IMR-90 (cell line): ENCODE data around the gene NOL4L. TPM values are rescaled to one million over a fixed set of nuclear protein-coding genes. Genes with fewer than 3 reads are reported as not detected.

Experiments
- ATAC-seq: fragments of 200-7000 bp; cut with Tn5 transposase; 2 replicates; pipeline ENCODE4 v1.9.1; 2020; ENCODE audit warnings: low read depth, mild to moderate bottlenecking, moderate library complexity
- BruUV-seq: library from RNA; stranded (reverse); fragments of 400-500 nt; replicated peaks from 2 replicates; lab custom pipeline; 2021; lab: Mats Ljungman, UMichigan
- CTCF ChIA-PET: fragments of 300-600 bp; formaldehyde crosslinking; extraction: SDS; loops from one replicate; lab custom pipeline; 2021; ENCODE audit warnings: antibody characterized with exemption; lab: Yijun Ruan, JAX
- POLR2A ChIA-PET: fragments of 300-600 bp; sonication (Branson Sonifier 250); formaldehyde crosslinking; loops from one replicate; lab custom pipeline; 2022; ENCODE audit warnings: antibody characterized with exemption; ENCODE audit not compliant: unreplicated experiment; lab: Charles Lee
- DNase-seq: peaks from one replicate; pipeline ENCODE4 v3.0.0; 2013
- H2AFZ ChIP-seq: replicated peaks from 2 replicates; pipeline ENCODE3; 2013; ENCODE audit warnings: low read length, mild to moderate bottlenecking; ENCODE audit not compliant: poor library complexity
- H2AK5ac ChIP-seq: 2 replicates; pipeline ENCODE4 v1.6.1; 2013; ENCODE audit warnings: low read depth, low read length, inconsistent platforms
- H2AK9ac ChIP-seq: replicated peaks from 2 replicates; pipeline ENCODE3; 2013; ENCODE audit warnings: mild to moderate bottlenecking, low read depth, low read length, moderate library complexity; ENCODE audit not compliant: poor library complexity
- H2BK120ac ChIP-seq: 2 replicates; pipeline ENCODE4 v1.6.1; 2013; ENCODE audit warnings: low read depth, low read length, inconsistent platforms
- H2BK15ac ChIP-seq: 3 replicates; pipeline ENCODE4 v1.6.1; 2013; ENCODE audit warnings: low read depth, low read length, inconsistent platforms
- H2BK20ac ChIP-seq: 2 replicates; pipeline ENCODE4 v1.6.1; 2013; ENCODE audit warnings: low read depth, mild to moderate bottlenecking, inconsistent platforms, low read length, moderate library complexity
- H2BK5ac ChIP-seq: 2 replicates; pipeline ENCODE4 v1.6.1; 2013; ENCODE audit warnings: mild to moderate bottlenecking, low read depth, low read length, inconsistent platforms; ENCODE audit not compliant: poor library complexity, severe bottlenecking
- H3K14ac ChIP-seq: replicated peaks from 2 replicates; pipeline ENCODE4 v1.6.1; 2013; ENCODE audit warnings: low read depth, low read length, inconsistent platforms
- H3K18ac ChIP-seq: 2 replicates; pipeline ENCODE4 v1.6.1; 2013; ENCODE audit warnings: low read depth, low read length, control low read depth
- H3K23ac ChIP-seq: 2 replicates; pipeline ENCODE4 v1.6.1; 2013; ENCODE audit warnings: low read depth, low read length, inconsistent platforms
- H3K27ac ChIP-seq: 2 replicates; pipeline ENCODE4 v1.5.1; 2013; ENCODE audit warnings: mild to moderate bottlenecking, control low read depth, low read length; ENCODE audit not compliant: insufficient read depth
- H3K27me3 ChIP-seq: 2 replicates; pipeline ENCODE4 v1.6.1; 2013; ENCODE audit warnings: low read length; ENCODE audit not compliant: control insufficient read depth, insufficient read depth
- H3K36me3 ChIP-seq: 2 replicates; pipeline ENCODE4 v1.6.1; 2013; ENCODE audit warnings: low read length, mixed read lengths; ENCODE audit not compliant: control insufficient read depth, insufficient read depth
- H3K4ac ChIP-seq: 2 replicates; pipeline ENCODE4 v1.6.1; 2013; ENCODE audit warnings: low read depth, low read length, inconsistent platforms
- H3K4me1 ChIP-seq: 2 replicates; pipeline ENCODE4 v1.6.1; 2013; ENCODE audit warnings: low read length, mixed read lengths; ENCODE audit not compliant: control insufficient read depth, insufficient read depth
- H3K4me2 ChIP-seq: 2 replicates; pipeline ENCODE4 v1.6.1; 2013; ENCODE audit warnings: low read depth, mild to moderate bottlenecking, control low read depth, low read length, moderate library complexity
- H3K4me3 ChIP-seq: 2 replicates; pipeline ENCODE4 v1.5.1; 2013; ENCODE audit warnings: low read depth, mild to moderate bottlenecking, control low read depth, low read length, moderate library complexity; ENCODE audit not compliant: insufficient read depth
- H3K56ac ChIP-seq: 2 replicates; pipeline ENCODE4 v1.6.1; 2013; ENCODE audit warnings: low read length, inconsistent platforms; ENCODE audit not compliant: insufficient read depth; ENCODE audit errors: extremely low read depth
- H3K79me1 ChIP-seq, 2 experiments: 2 replicates each; pipeline ENCODE4 v1.6.1; 2013; ENCODE audit warnings: low read length in 2 of 2, inconsistent platforms in 1 of 2, low read depth in 1 of 2
- H3K9ac ChIP-seq: 2 replicates; pipeline ENCODE4 v1.6.1; 2013; ENCODE audit warnings: low read depth, low read length, control low read depth
- H3K9me1 ChIP-seq: 2 replicates; pipeline ENCODE4 v1.6.1; 2013; ENCODE audit warnings: low read length, inconsistent platforms; ENCODE audit not compliant: insufficient read depth
- H3K9me3 ChIP-seq: 2 replicates; pipeline ENCODE4 v1.6.1; 2013; ENCODE audit warnings: low read length; ENCODE audit not compliant: control insufficient read depth, insufficient read depth
- H4K20me1 ChIP-seq: 2 replicates; pipeline ENCODE4 v1.6.1; 2013; ENCODE audit warnings: low read length, inconsistent platforms; ENCODE audit not compliant: insufficient read depth
- H4K5ac ChIP-seq: 2 replicates; pipeline ENCODE4 v1.6.1; 2013; ENCODE audit warnings: mild to moderate bottlenecking, low read depth, low read length, control low read depth
- H4K8ac ChIP-seq, 2 experiments: 2 replicates each; pipeline ENCODE4 v1.6.1; 2013; ENCODE audit warnings: low read depth in 2 of 2, low read length in 2 of 2, control low read depth in 1 of 2, inconsistent platforms in 1 of 2
- H4K91ac ChIP-seq: 2 replicates; pipeline ENCODE4 v1.6.1; 2013; ENCODE audit warnings: low read depth, low read length, inconsistent platforms; ENCODE audit not compliant: insufficient read depth
- BHLHE40 ChIP-seq: fragments of 150-350 bp; IDR thresholded peaks from 2 replicates; pipeline ENCODE4 v1.6.1; 2016; ENCODE audit warnings: mild to moderate bottlenecking, low read depth, low read length
- CEBPB ChIP-seq: IDR thresholded peaks from 2 replicates; pipeline ENCODE4 v1.6.1; 2012; ENCODE audit warnings: low read depth, low read length, improper control_type of control experiment
- ELK1 ChIP-seq: fragments of 150-350 bp; IDR thresholded peaks from 2 replicates; pipeline ENCODE4 v1.6.1; 2016; ENCODE audit warnings: low read depth, mild to moderate bottlenecking, low read length, moderate library complexity, borderline replicate concordance
- MAFK ChIP-seq: IDR thresholded peaks from 2 replicates; pipeline ENCODE4 v1.6.1; 2012; ENCODE audit warnings: low read depth, low read length, improper control_type of control experiment
- MAZ ChIP-seq: IDR thresholded peaks from 2 replicates; pipeline ENCODE4 v1.6.1; 2012; ENCODE audit warnings: low read depth, mild to moderate bottlenecking, low read length, improper control_type of control experiment, moderate library complexity, borderline replicate concordance
- MXI1 ChIP-seq: IDR thresholded peaks from 2 replicates; pipeline ENCODE4 v1.6.1; 2012; ENCODE audit warnings: low read depth, mild to moderate bottlenecking, low read length, moderate library complexity, borderline replicate concordance
- POLR2A ChIP-seq: IDR thresholded peaks from 2 replicates; pipeline ENCODE4 v1.6.1; 2012; ENCODE audit warnings: mild to moderate bottlenecking, low read depth, low read length
- RAD21 ChIP-seq: IDR thresholded peaks from 2 replicates; pipeline ENCODE4 v1.6.1; 2012; ENCODE audit warnings: low read length, improper control_type of control experiment
- RCOR1 ChIP-seq: IDR thresholded peaks from 2 replicates; pipeline ENCODE4 v1.6.1; 2012; ENCODE audit warnings: mild to moderate bottlenecking, low read length, improper control_type of control experiment; ENCODE audit not compliant: insufficient replicate concordance
- SMC3 ChIP-seq: fragments of 150-350 bp; IDR thresholded peaks from 2 replicates; pipeline ENCODE4 v1.6.1; 2016; ENCODE audit warnings: low read depth, mild to moderate bottlenecking, antibody characterized with exemption, low read length, moderate library complexity
- WGBS, 2 experiments: methylation state at CpG; one replicate each; pipeline versions ENCODE4 v1.1.5 to v1.1.7; 2013; ENCODE audit warnings: missing lambda C conversion rate in 2 of 2; ENCODE audit not compliant: insufficient read length in 1 of 2; ENCODE audit errors: extremely low coverage in 2 of 2; 5-methylcytosine and 5-hydroxymethylcytosine counted together
- dilution Hi-C: fragments of 300-500 bp; cut with HindIII; formaldehyde crosslinking; loops from one replicate; pipeline ENCODE4 v1.14.3; 2018; ENCODE audit warnings: low sequenced_read_pairs; ENCODE audit not compliant: unreplicated experiment
- in situ Hi-C: fragments of 300-500 bp; cut with MboI; formaldehyde crosslinking; loops from 3 replicates; pipeline ENCODE4 v1.14.3; 2019; ENCODE audit warnings: low sequenced_read_pairs, inconsistent platforms, mixed read lengths
- intact Hi-C: fragments of 100-400 bp; cut with micrococcal nuclease; formaldehyde crosslinking; loops from 2 replicates; pipeline ENCODE4 v1.10.0; 2022
- polyA plus RNA-seq, 3 experiments: library from polyadenylated mRNA; depleted of rRNA; stranded (reverse); fragments of >200 nt; gene quantifications; 2 replicates each; pipeline ENCODE4 v1.2.3, GENCODE V29; 2012; ENCODE audit warnings: low replicate concordance in 1 of 3
- total RNA-seq: library from RNA; depleted of rRNA; stranded (reverse); fragments of >200 nt; gene quantifications from 2 replicates; pipeline ENCODE4 v1.2.3, GENCODE V29; 2012
- TF ChIP-seq, protein P1 (sequence below): conservative IDR thresholded peaks from 2 replicates; pipeline ENCODE4 v1.5.1; 2012; ENCODE audit warnings: mild to moderate bottlenecking, low read depth, low read length, improper control_type of control experiment

NOL4L gene
- total and polyA plus RNA-seq, 2 of the 4 experiments (the other 2 are of a cell fraction), result 4.7 to 13.3 TPM

DNA sequence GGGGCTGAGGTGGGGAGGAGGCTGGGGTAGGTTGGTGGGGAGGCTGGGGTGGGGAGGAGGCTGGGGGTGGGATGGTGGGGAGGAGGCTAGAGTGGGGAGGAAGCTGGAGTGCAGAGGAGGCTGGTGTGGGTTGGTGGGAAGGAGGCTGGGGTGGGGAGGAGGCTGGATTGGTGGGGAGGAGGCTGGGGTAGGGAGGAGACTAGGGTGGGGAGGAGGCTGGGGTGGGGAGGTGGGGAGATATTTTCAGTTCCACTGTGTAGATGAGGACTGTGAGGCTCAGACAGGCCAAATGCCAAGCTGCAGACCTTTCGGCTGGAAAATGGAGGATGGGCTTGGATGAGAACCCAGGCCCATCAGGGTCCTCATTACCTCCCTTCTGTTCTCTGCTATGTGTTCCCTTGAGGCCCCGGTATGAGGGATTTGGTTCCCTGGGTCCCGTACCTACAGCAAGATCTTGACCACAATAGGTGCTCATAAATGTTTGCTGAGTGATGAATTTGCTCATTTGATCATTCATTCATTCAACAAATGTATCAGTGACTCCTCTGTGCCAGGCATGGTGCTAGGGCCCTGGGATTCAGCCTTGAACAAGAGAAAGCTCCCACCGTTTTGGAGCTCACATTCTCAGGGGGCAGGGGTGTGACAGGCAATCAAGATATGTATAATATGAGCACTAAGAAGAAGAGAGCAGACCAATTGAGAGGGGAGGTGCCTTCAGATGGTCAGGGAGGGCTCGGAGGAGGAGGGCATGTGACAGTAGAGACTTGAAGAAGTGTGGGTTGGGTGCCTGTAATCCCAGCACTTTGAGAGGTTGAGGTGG is 36.1 kb upstream of the NOL4L start (continued):
- TF ChIP-seq ELK1, result no peak

- Histone ChIP-seq H3K56ac (no peak overlapping the region), H3K79me1 (no peaks in the 10 kb centered on the region), H3K4ac (no peak overlapping the region), H4K20me1 (no peaks in the 10 kb centered on the region), H4K8ac (no peak overlapping the region), H4K91ac (no peak overlapping the region), H4K5ac (no peak overlapping the region), H3K23ac (no peak overlapping the region), H2BK120ac (no peak overlapping the region), H2AK5ac (no peak overlapping the region), H3K4me1 (no peaks in the 10 kb centered on the region), H2BK5ac (no peak overlapping the region), H3K27ac (no peak overlapping the region), H3K9me1 (no peaks in the 10 kb centered on the region), H2BK15ac (no peak overlapping the region), H2AK9ac (no peak overlapping the region), H2BK20ac (no peak overlapping the region), H3K4me2 (no peak overlapping the region), H3K4me3 (no peak overlapping the region), H3K27me3 (peaks cover 53% of the 10 kb centered on the region), H2AFZ (no peak overlapping the region), H3K18ac (no peak overlapping the region), H3K14ac (no peak overlapping the region), H3K36me3 (no peaks in the 10 kb centered on the region), H3K9ac (no peak overlapping the region), H3K9me3 (no peaks in the 10 kb centered on the region)
- in situ Hi-C loops (no loop called here), intact Hi-C loops (no loop called here), dilution Hi-C loops (no loop called here)
- DNase-seq (no peak), ATAC-seq (no peak)
- no TSS peak for BruUV-seq
- ChIA-PET CTCF (no interaction called here), POLR2A (interaction anchor here (0.7 kb wide), 1 partner anchor 63 kb away, joined by 4 read pairs; no protein-coding TSS in a partner anchor)
- no peak for TF ChIP-seq RAD21
- TF ChIP-seq, protein P1, sequence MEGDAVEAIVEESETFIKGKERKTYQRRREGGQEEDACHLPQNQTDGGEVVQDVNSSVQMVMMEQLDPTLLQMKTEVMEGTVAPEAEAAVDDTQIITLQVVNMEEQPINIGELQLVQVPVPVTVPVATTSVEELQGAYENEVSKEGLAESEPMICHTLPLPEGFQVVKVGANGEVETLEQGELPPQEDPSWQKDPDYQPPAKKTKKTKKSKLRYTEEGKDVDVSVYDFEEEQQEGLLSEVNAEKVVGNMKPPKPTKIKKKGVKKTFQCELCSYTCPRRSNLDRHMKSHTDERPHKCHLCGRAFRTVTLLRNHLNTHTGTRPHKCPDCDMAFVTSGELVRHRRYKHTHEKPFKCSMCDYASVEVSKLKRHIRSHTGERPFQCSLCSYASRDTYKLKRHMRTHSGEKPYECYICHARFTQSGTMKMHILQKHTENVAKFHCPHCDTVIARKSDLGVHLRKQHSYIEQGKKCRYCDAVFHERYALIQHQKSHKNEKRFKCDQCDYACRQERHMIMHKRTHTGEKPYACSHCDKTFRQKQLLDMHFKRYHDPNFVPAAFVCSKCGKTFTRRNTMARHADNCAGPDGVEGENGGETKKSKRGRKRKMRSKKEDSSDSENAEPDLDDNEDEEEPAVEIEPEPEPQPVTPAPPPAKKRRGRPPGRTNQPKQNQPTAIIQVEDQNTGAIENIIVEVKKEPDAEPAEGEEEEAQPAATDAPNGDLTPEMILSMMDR, result no peak
- TF ChIP-seq BHLHE40, result no peak
- no peak for TF ChIP-seq SMC3
- no peak for TF ChIP-seq MAZ
- TF ChIP-seq RCOR1, result no peak
- TF ChIP-seq CEBPB, result no peak
- no peak for TF ChIP-seq MXI1
- TF ChIP-seq POLR2A, result no peak
- TF ChIP-seq MAFK, result no peak
- WGBS, 2 experiments, result 13% methylated on average over 5 of the region's 8 CpGs; no CpG with 5 or more reads in 1 of the 2 experiments
Observed at GRCh38 chr20:32619586-32619985, 34.5 kb upstream of the NOL4L start.
